Type B pancreatic cell (in vitro differentiated cells): ENCODE data around the gene CREB3L2. TPM values are rescaled to one million over a fixed set of nuclear protein-coding genes. Genes with fewer than 3 reads are reported as not detected.

Experiments used
- DNase-seq: peaks from one replicate; pipeline ENCODE4 v3.0.0; 2021; ENCODE audit warnings: mixed read lengths; ENCODE audit not compliant: unreplicated experiment; ENCODE audit errors: extremely low spot score
- H3K27ac Mint-ChIP-seq: 2 replicates; pipeline ENCODE4 v1.8.0; 2021; ENCODE audit warnings: mild to moderate bottlenecking, mixed read lengths
- H3K27me3 Mint-ChIP-seq: 2 replicates; pipeline ENCODE4 v1.8.0; 2021; ENCODE audit warnings: mixed read lengths
- H3K36me3 Mint-ChIP-seq: 2 replicates; pipeline ENCODE4 v1.8.0; 2021; ENCODE audit warnings: mixed read lengths
- H3K4me1 Mint-ChIP-seq: one replicate; pipeline ENCODE4 v1.8.0; 2021; ENCODE audit warnings: mixed read lengths; ENCODE audit not compliant: unreplicated experiment
- H3K4me3 Mint-ChIP-seq: 2 replicates; pipeline ENCODE4 v1.8.0; 2021; ENCODE audit warnings: mild to moderate bottlenecking, mixed read lengths
- H3K9me3 Mint-ChIP-seq: 2 replicates; pipeline ENCODE4 v1.8.0; 2021; ENCODE audit warnings: mixed read lengths
- total RNA-seq: library from RNA; stranded (reverse); gene quantifications from 2 replicates; pipeline ENCODE4 v1.2.1, GENCODE V29; 2021; ENCODE audit warnings: low replicate concordance
- TF ChIP-seq, protein P1 (sequence below): fragments of 200-600 bp; sonication (generic); conservative IDR thresholded peaks from 2 replicates; pipeline ENCODE4 v1.5.0; 2021; ENCODE audit warnings: antibody characterized with exemption, mild to moderate bottlenecking

The CREB3L2 gene
- total RNA-seq, 1 donor from 2014 or later = 85.8 TPM

DNA sequence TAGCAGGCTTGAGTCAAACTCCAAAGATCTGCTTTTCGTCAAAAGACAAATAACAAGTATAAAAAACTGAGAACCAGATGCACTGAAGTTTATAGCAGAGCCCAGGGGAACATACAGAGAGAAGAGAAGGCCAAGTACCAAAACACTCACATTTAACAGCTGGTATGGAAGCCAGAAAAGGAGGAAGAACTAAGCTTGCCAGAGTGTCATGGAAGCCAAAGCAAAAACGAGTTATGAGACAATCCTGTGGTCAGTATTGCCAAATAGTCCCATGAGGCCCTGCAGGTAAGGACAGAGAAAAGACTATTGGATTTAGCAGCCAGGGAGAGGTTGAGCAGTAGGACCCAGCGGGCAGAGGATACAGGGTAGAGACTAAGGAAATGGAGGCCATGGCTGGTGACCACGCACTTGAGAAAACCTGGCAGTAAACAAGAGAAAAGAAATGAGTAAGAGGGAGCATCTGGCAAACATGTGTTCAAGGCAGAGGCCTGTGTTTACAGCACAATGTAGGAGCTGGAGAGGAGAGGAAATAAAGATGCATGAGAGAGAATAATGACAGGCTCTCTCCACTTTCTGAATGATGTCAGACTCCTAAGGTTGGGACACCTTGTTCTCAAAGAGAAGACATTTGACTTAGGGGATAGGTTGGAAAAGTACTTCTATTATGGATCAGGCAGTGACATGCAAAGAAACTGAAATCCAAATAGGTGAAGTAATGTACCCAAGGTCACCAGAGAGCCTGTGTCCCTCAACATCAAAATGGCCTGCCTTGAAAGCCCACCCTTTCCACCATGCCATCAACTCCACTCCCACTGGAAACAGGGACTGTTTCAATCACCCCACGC is 9.1 kb downstream of the CREB3L2 start:
- peaks cover 5% of the 10 kb centered on the region for H3K9me3 Mint-ChIP-seq
- peak overlapping the region; percentile 66 for H3K27ac Mint-ChIP-seq
- no peaks in the 10 kb centered on the region for H3K27me3 Mint-ChIP-seq
- DNase-seq = no peak
- peaks cover 35% of the 10 kb centered on the region for H3K36me3 Mint-ChIP-seq
- H3K4me1 Mint-ChIP-seq = peaks cover 46% of the 10 kb centered on the region
- H3K4me3 Mint-ChIP-seq = peak overlapping the region; percentile 38
- TF ChIP-seq, protein P1, sequence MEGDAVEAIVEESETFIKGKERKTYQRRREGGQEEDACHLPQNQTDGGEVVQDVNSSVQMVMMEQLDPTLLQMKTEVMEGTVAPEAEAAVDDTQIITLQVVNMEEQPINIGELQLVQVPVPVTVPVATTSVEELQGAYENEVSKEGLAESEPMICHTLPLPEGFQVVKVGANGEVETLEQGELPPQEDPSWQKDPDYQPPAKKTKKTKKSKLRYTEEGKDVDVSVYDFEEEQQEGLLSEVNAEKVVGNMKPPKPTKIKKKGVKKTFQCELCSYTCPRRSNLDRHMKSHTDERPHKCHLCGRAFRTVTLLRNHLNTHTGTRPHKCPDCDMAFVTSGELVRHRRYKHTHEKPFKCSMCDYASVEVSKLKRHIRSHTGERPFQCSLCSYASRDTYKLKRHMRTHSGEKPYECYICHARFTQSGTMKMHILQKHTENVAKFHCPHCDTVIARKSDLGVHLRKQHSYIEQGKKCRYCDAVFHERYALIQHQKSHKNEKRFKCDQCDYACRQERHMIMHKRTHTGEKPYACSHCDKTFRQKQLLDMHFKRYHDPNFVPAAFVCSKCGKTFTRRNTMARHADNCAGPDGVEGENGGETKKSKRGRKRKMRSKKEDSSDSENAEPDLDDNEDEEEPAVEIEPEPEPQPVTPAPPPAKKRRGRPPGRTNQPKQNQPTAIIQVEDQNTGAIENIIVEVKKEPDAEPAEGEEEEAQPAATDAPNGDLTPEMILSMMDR = no peak

DNA sequence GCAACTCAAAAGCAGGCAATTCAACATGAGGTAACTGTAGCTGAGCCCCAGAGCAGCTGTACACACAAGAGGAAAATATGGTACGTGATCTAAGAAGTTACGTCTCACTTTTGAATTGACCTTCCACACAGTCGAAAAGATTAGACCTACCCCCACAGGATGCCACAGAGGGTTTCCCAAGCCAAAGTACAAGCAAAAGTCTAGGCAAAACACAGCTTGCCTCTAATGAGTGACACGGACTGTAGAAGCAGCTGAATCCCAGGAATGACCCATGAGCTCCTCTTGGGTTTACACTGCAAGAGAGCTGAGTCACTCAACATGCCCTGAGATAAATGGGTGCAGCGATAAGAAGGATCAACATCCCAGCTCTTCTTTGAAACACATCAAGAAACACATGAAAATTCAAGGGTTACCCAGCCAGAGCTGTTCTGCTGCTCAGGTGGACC is 9.8 kb downstream of the CREB3L2 start:
- Mint-ChIP-seq H3K36me3 (peaks cover 34% of the 10 kb centered on the region), H3K9me3 (peaks cover 5% of the 10 kb centered on the region), H3K27ac (peak overlapping the region; percentile 66), H3K4me1 (peaks cover 49% of the 10 kb centered on the region), H3K27me3 (no peaks in the 10 kb centered on the region), H3K4me3 (peak overlapping the region; percentile 38)
- no peak for DNase-seq
- TF ChIP-seq, protein P1 = no peak

DNA sequence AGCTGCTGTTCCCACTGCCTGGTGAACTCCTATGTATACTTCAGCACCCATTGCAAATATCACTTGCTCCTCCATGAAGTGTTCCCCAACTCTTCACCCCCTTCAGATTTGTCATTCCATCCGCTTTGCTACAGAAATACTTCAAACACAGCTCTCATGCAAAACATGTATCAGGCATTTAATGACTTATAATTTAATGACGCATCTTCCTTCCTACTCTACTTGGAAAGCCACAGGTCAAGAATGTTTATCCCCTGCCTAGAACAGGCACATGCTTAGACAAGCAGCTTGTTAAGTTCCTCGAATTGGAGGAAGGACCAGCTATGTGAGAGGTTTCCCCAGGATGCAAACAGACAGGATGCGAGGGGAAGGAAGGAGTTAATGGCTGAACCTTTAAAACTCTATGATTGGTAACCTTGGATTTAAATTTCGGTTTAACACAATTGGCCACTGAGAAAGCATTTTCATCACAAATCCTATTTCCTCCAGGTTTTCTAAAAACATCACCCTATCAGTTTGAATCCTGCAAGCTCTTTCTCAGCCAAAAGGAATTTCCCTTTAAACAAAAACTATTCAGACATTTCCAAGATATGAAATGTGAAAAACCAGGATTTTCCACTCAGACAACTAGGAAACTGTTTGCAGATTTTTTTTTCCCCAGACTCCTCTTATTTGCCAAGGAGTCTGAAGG is 11.5 kb downstream of the CREB3L2 start:
- H3K27ac Mint-ChIP-seq = no peak overlapping the region
- TF ChIP-seq, protein P1 = no peak
- no peak for DNase-seq

DNA sequence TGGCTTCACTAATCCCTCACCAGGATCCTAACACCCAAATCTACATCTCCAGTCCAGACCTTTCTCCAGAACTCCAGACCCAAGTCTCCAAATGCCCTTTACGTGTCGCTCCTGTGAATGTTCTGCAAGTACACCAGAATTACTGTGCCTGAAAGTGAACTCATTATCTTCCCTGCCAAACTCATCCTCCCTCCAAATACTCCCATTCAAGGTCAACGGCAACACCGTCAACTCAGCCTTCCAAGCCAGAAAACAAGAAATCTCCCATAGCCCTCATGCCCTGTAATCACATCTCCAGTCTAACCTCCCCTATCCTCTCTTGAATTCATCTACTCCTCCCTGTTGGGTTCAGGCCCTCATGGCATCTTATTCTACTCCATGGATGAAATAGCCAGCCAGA is 12.3 kb downstream of the CREB3L2 start:
- TF ChIP-seq, protein P1 = no peak
- DNase-seq = no peak
- H3K4me3 Mint-ChIP-seq = no peak overlapping the region
- no peaks in the 10 kb centered on the region for H3K27me3 Mint-ChIP-seq
- H3K9me3 Mint-ChIP-seq = no peaks in the 10 kb centered on the region
- peaks cover 52% of the 10 kb centered on the region for H3K4me1 Mint-ChIP-seq
- peaks cover 26% of the 10 kb centered on the region for H3K36me3 Mint-ChIP-seq
- no peak overlapping the region for H3K27ac Mint-ChIP-seq

More for the DNA sequence above, 11.5 kb downstream of the CREB3L2 start:
- peaks cover 18% of the 10 kb centered on the region for H3K36me3 Mint-ChIP-seq
- no peak overlapping the region for H3K4me3 Mint-ChIP-seq
- peaks cover 49% of the 10 kb centered on the region for H3K4me1 Mint-ChIP-seq
- no peaks in the 10 kb centered on the region for H3K27me3 Mint-ChIP-seq
- no peaks in the 10 kb centered on the region for H3K9me3 Mint-ChIP-seq

DNA sequence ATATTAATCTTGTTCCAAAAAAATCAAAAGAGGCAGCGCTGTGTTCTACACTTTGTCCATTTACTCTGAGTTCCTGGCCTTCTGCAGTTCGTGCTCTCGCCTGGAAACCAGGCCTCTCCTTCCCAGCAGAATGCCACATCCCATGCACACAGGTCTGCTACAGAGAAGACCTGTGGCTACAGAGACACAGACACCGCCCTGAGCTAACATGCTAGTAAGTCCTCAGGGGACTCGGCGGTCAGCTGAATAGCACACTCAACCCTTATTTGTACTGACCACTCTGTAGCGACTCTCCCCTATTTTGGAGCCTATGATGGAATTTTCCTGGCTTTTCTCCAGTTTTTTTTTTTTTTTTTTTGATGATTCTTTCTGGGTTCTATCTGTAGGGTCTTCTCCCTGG is 12.8 kb downstream of the CREB3L2 start:
- no peak overlapping the region for H3K27ac Mint-ChIP-seq
- TF ChIP-seq, protein P1 = no peak
- peaks cover 31% of the 10 kb centered on the region for H3K36me3 Mint-ChIP-seq
- DNase-seq = no peak
- H3K27me3 Mint-ChIP-seq = no peaks in the 10 kb centered on the region
- H3K9me3 Mint-ChIP-seq = no peaks in the 10 kb centered on the region
- H3K4me3 Mint-ChIP-seq = no peak overlapping the region
- H3K4me1 Mint-ChIP-seq = peaks cover 55% of the 10 kb centered on the region
